Kidney (tissue), 14 donors: Measurements from ENCODE around the gene CDC27. TPM values are rescaled to one million over a fixed set of nuclear protein-coding genes. Genes with fewer than 3 reads are reported as not detected.

Experiments used
- DNase-seq, 5 donors: peaks; one replicate each; pipeline ENCODE4 v3.0.0-alpha.2; 2013 to 2020
- FAIRE-seq: peaks from 2 replicates; lab custom pipeline; 2012; peaks lifted over from hg19 to GRCh38; lab: Jason Lieb, UNC
- H3K27ac ChIP-seq, 2 donors: one replicate each; pipeline ENCODE4 v1.7.0; 2013; ENCODE audit warnings: low read depth in 2 of 2, low read length in 2 of 2, inconsistent platforms in 1 of 2
- H3K27me3 ChIP-seq: one replicate; pipeline ENCODE4 v1.7.1; 2013; ENCODE audit warnings: low read length, inconsistent platforms; ENCODE audit not compliant: control insufficient read depth, insufficient read depth
- H3K36me3 ChIP-seq, 3 donors: one replicate each; pipeline versions ENCODE4 v1.7.0 to v1.7.1; 2013; ENCODE audit warnings: low read length in 3 of 3, control low read depth in 1 of 3, inconsistent platforms in 1 of 3; ENCODE audit not compliant: insufficient read depth in 3 of 3, control insufficient read depth in 2 of 3
- H3K4me1 ChIP-seq, 3 donors: one replicate each; pipeline versions ENCODE4 v1.7.0 to v1.7.1; 2013; ENCODE audit warnings: low read length in 3 of 3, inconsistent platforms in 1 of 3, low read depth in 1 of 3; ENCODE audit not compliant: control insufficient read depth in 2 of 3, insufficient read depth in 2 of 3
- H3K4me3 ChIP-seq, 3 donors: one replicate each; pipeline versions ENCODE4 v1.7.0 to v1.8.1; 2013; ENCODE audit warnings: low read length in 3 of 3, control low read depth in 1 of 3, inconsistent platforms in 1 of 3
- H3K9ac ChIP-seq, 3 donors: one replicate each; pipeline versions ENCODE4 v1.7.0 to v1.7.1; 2013; ENCODE audit warnings: low read length in 3 of 3, control low read depth in 1 of 3, inconsistent platforms in 1 of 3
- H3K9me3 ChIP-seq, 3 donors: one replicate each; pipeline versions ENCODE4 v1.7.0 to v1.7.1; 2013; ENCODE audit warnings: low read length in 3 of 3, control low read depth in 1 of 3, inconsistent platforms in 1 of 3; ENCODE audit not compliant: control insufficient read depth in 2 of 3, insufficient read depth in 1 of 3
- CTCF ChIP-seq: IDR thresholded peaks from 3 replicates; pipeline ENCODE4 v1.5.1; 2012; ENCODE audit warnings: mild to moderate bottlenecking, moderate library complexity, borderline replicate concordance; ENCODE audit not compliant: insufficient read depth; ENCODE audit errors: extremely low read depth
- intact Hi-C: fragments of 100-400 bp; cut with DNase I; formaldehyde crosslinking; loops from one replicate; pipeline ENCODE4 v1.11.1; 2022
- polyA plus RNA-seq: library from polyadenylated mRNA; stranded (reverse); fragments of 350-450 nt; fragmentation: Illumina TruSeq; extraction: RNeasy Lipid Tissue Mini Kit (QIAGEN cat#74804); gene quantifications from one replicate; pipeline ENCODE4 v1.2.3, GENCODE V29; 2014; ENCODE audit warnings: low read depth, low replicate concordance; ENCODE audit not compliant: insufficient read depth
- total RNA-seq: library from RNA; stranded (reverse); fragmentation: NEBNext Ultra II Directional; extraction: Animal tissue kit (Norgen Biotek cat#: 25700); gene quantifications from one replicate; pipeline ENCODE4 v1.2.1, GENCODE V29; 2021
- donor health status: control.
- donor health status: control.
- donor health status: control.
- donor health status: control.
- donor health status: control.
- donor health status: DM: yes; HTN: yes; CAD: no.
- donor health status: Normal renal cell carcinoma (clear cell type).

The CDC27 gene
- total and polyA plus RNA-seq, 2 donors from 2014 or later = 18.2 to 78.2 TPM

GRCh38 chr17:47120521-47121095 lies 68.5 kb downstream of the CDC27 start:
- Histone ChIP-seq H3K9ac (no peak overlapping the region), H3K36me3 (peaks cover 6 to 14% (median 7%) of the 10 kb centered on the region in 3 donors)
- no peak for FAIRE-seq

GRCh38 chr17:47119746-47120520 lies 69.2 kb downstream of the CDC27 start:
- FAIRE-seq = no peak
- H3K27ac ChIP-seq = no peak overlapping the region

More at GRCh38 chr17:47120521-47121095, 68.5 kb downstream of the CDC27 start:
- no peak overlapping the region for H3K27ac ChIP-seq
- no peak overlapping the region for H3K4me3 ChIP-seq
- H3K27me3 ChIP-seq = no peaks in the 10 kb centered on the region
- intact Hi-C loops = no loop called here
- H3K9me3 ChIP-seq = no peaks in the 10 kb centered on the region
- TF ChIP-seq CTCF = no peak
- no peaks in the 10 kb centered on the region for H3K4me1 ChIP-seq
- no peak for DNase-seq

GRCh38 chr17:47117386-47117785 lies 71.7 kb downstream of the CDC27 start:
- peaks cover 6 to 13% (median 7%) of the 10 kb centered on the region in 3 donors for H3K36me3 ChIP-seq
- H3K9me3 ChIP-seq = no peaks in the 10 kb centered on the region
- intact Hi-C loops = no loop called here
- no peaks in the 10 kb centered on the region for H3K4me1 ChIP-seq
- no peaks in the 10 kb centered on the region for H3K27me3 ChIP-seq
- H3K27ac ChIP-seq = no peak overlapping the region
- DNase-seq = no peak
- FAIRE-seq = no peak
- H3K9ac ChIP-seq = no peak overlapping the region
- TF ChIP-seq CTCF = no peak
- no peak overlapping the region for H3K4me3 ChIP-seq

More at GRCh38 chr17:47119746-47120520, 69.2 kb downstream of the CDC27 start:
- TF ChIP-seq CTCF = no peak
- Histone ChIP-seq H3K9ac (no peak overlapping the region), H3K4me3 (no peak overlapping the region), H3K4me1 (no peaks in the 10 kb centered on the region), H3K9me3 (no peaks in the 10 kb centered on the region), H3K27me3 (no peaks in the 10 kb centered on the region), H3K36me3 (peaks cover 6 to 14% (median 7%) of the 10 kb centered on the region in 3 donors)
- intact Hi-C loops = no loop called here
- DNase-seq = no peak
